Measurements from ENCODE around the gene TBC1D5.
"Not testable (repeated sequence)": the region's sequence is repeated elsewhere in the genome, so short reads cannot be mapped to it uniquely, and the experiment has no call there.

TBC1D5 gene

GRCh38 chr3:17640466-17640865 is 102.0 kb downstream of the TBC1D5 start:
- no peak for DNase-seq

- no peak for DNase-seq
Measured at GRCh38 chr3:17639765-17640164, 102.7 kb downstream of the TBC1D5 start.

GRCh38 chr3:17639257-17639656 is 103.2 kb downstream of the TBC1D5 start:
- no peak for DNase-seq

- no peak for DNase-seq
Measured at GRCh38 chr3:17638356-17638755, 104.1 kb downstream of the TBC1D5 start.

GRCh38 chr3:17635675-17636074 is 106.8 kb downstream of the TBC1D5 start:
- not testable (repeated sequence) for DNase-seq

- DNase-seq = no peak
Measured at GRCh38 chr3:17634964-17635363, 107.5 kb downstream of the TBC1D5 start.

- no peak for DNase-seq
Measured at GRCh38 chr3:17634201-17634600, 108.2 kb downstream of the TBC1D5 start.

- no peak for DNase-seq
Measured at GRCh38 chr3:17632401-17633100, 109.9 kb downstream of the TBC1D5 start.

GRCh38 chr3:17631609-17632008 is 110.8 kb downstream of the TBC1D5 start:
- DNase-seq = no peak

- DNase-seq = no peak
Measured at GRCh38 chr3:17629400-17629799, 113.0 kb downstream of the TBC1D5 start.

- no peak for DNase-seq
Measured at GRCh38 chr3:17626395-17626794, 116.0 kb downstream of the TBC1D5 start.

GRCh38 chr3:17625133-17625532 is 117.3 kb downstream of the TBC1D5 start:
- DNase-seq = no peak

GRCh38 chr3:17623464-17623863 is 119.0 kb downstream of the TBC1D5 start:
- no peak for DNase-seq

- DNase-seq = no peak
Measured at GRCh38 chr3:17619968-17620367, 122.5 kb downstream of the TBC1D5 start.

GRCh38 chr3:17613017-17613416 is 129.4 kb downstream of the TBC1D5 start:
- DNase-seq = not testable (repeated sequence)

- no peak for DNase-seq
Measured at GRCh38 chr3:17607905-17608304, 134.5 kb downstream of the TBC1D5 start.

GRCh38 chr3:17605934-17606333 is 136.5 kb downstream of the TBC1D5 start:
- DNase-seq = no peak

- no peak for DNase-seq
Measured at GRCh38 chr3:17605032-17605431, 137.4 kb downstream of the TBC1D5 start.

GRCh38 chr3:17602126-17602525 is 140.3 kb downstream of the TBC1D5 start:
- DNase-seq = no peak

- no peak for DNase-seq
Measured at GRCh38 chr3:17592956-17593355, 149.5 kb downstream of the TBC1D5 start.

- DNase-seq = no peak
Measured at GRCh38 chr3:17590465-17590864, 152.0 kb downstream of the TBC1D5 start.

- no peak for DNase-seq
Measured at GRCh38 chr3:17589888-17590287, 152.5 kb downstream of the TBC1D5 start.

- DNase-seq = no peak
Measured at GRCh38 chr3:17588422-17588821, 154.0 kb downstream of the TBC1D5 start.

GRCh38 chr3:17585394-17586325 is 156.8 kb downstream of the TBC1D5 start:
- no peak for DNase-seq
